ENCODE results near the gene CDH24. TPM values are rescaled to one million over a fixed set of nuclear protein-coding genes. Genes with fewer than 3 reads are reported as not detected.

Gene CDH24
- total and polyA plus RNA-seq, 8 donors, result 1.2 to 14.3 (median 3.7) TPM; not detected in 1

- peak in 1 of 2 donors; percentile 53 for DNase-seq
- H3K36me3 ChIP-seq, result peaks cover 0 to 7% (median 2%) of the 10 kb centered on the region in 4 donors
- TF ChIP-seq EP300 (IDR thresholded peaks at IDR 0.05), result no peak
- no peak for TF ChIP-seq POLR2AphosphoS5 (IDR thresholded peaks at IDR 0.05)
- no peak for TF ChIP-seq CTCF (IDR thresholded peaks at IDR 0.05)
- TF ChIP-seq POLR2A (IDR thresholded peaks at IDR 0.05), result no peak
- 64 to 80% (median 71%) methylated on average over 14 to 16 of the region's 16 CpGs for WGBS, 5 donors
- no peak overlapping the region for H3K4me3 ChIP-seq
- no peak overlapping the region for H3K27ac ChIP-seq
- no peaks in the 10 kb centered on the region for H3K9me3 ChIP-seq
- no peaks in the 10 kb centered on the region for H3K27me3 ChIP-seq
- peaks cover 0 to 14% (median 12%) of the 10 kb centered on the region in 4 donors for H3K4me1 ChIP-seq
- intact Hi-C loops (cut with DNase I; ENCODE audit: low total_unique reads), result no loop called here
Measured at GRCh38 chr14:22998329-22999012, 58.8 kb downstream of the CDH24 start.

GRCh38 chr14:22997676-22998323 lies 59.5 kb downstream of the CDH24 start:
- Histone ChIP-seq H3K4me1 (peaks cover 0 to 14% (median 12%) of the 10 kb centered on the region in 4 donors), H3K4me3 (no peak overlapping the region), H3K9me3 (no peaks in the 10 kb centered on the region), H3K27ac (no peak overlapping the region), H3K36me3 (peaks cover 0 to 9% (median 4%) of the 10 kb centered on the region in 4 donors), H3K27me3 (no peaks in the 10 kb centered on the region)
- intact Hi-C loops (cut with DNase I; ENCODE audit: low total_unique reads), result no loop called here
- no peak for TF ChIP-seq POLR2AphosphoS5 (IDR thresholded peaks at IDR 0.05)
- no peak for TF ChIP-seq EP300 (IDR thresholded peaks at IDR 0.05)
- no peak for TF ChIP-seq CTCF (IDR thresholded peaks at IDR 0.05)
- WGBS, 5 donors, result 60 to 73% (median 64%) methylated on average over 9 of the region's 9 CpGs
- DNase-seq, result no peak

Other genes with a start within 250 kb of the CDH24 start
- 10 to 100 TPM in 2 of 5 donors, 1 to 10 TPM in 1, not detected in 2; 7.6 to 29.4 (median 10.5) TPM for gene SLC7A7, start 242.1 kb downstream of the CDH24 start, total RNA-seq
- gene SLC7A7, start 242.1 kb downstream of the CDH24 start, polyA plus RNA-seq, result 1 to 10 TPM; 3.1 to 8.6 (median 3.2) TPM
- 100 to 1,000 TPM in 2 of 5 donors, 10 to 100 TPM in 2, not detected in 1; 25.2 to 194 (median 110) TPM for gene MRPL52, start 227.6 kb downstream of the CDH24 start, total RNA-seq
- gene MRPL52, start 227.6 kb downstream of the CDH24 start, polyA plus RNA-seq, result 100 to 1,000 TPM; 134 to 181 (median 156) TPM
- 100 to 1,000 TPM in 1 of 5 donors, 10 to 100 TPM in 4; 20.5 to 104 (median 46.7) TPM for gene MMP14, start 220.9 kb downstream of the CDH24 start, total RNA-seq
- gene MMP14, start 220.9 kb downstream of the CDH24 start, polyA plus RNA-seq, result 10 to 100 TPM; 14.7 to 59.1 (median 29.6) TPM
- gene LRP10, start 185.8 kb downstream of the CDH24 start, total RNA-seq, result 100 to 1,000 TPM in 3 of 5 donors, 10 to 100 TPM in 2; 37.1 to 277 (median 112) TPM
- gene LRP10, start 185.8 kb downstream of the CDH24 start, polyA plus RNA-seq, result 10 to 100 TPM; 25.1 to 47.3 (median 26.9) TPM
- gene REM2, start 174.3 kb downstream of the CDH24 start, total RNA-seq, result 1 to 10 TPM in 1 of 5 donors, under 1 TPM in 2, not detected in 2; 0.45 to 1.1 (median 0.87) TPM
- 1 to 10 TPM in 1 of 3 donors, under 1 TPM in 1, not detected in 1; 0.12 to 1.2 TPM for gene REM2, start 174.3 kb downstream of the CDH24 start, polyA plus RNA-seq
- 100 to 1,000 TPM in 2 of 5 donors, 10 to 100 TPM in 3; 12.1 to 126 (median 94.7) TPM for gene RBM23, start 138.4 kb downstream of the CDH24 start, total RNA-seq
- 10 to 100 TPM; 23.5 to 59.1 (median 41.2) TPM for gene RBM23, start 138.4 kb downstream of the CDH24 start, polyA plus RNA-seq
- gene PRMT5, start 128.1 kb downstream of the CDH24 start, total RNA-seq, result 10 to 100 TPM; 20.9 to 48.8 (median 36.2) TPM
- gene PRMT5, start 128.1 kb downstream of the CDH24 start, polyA plus RNA-seq, result 10 to 100 TPM; 32.1 to 39.6 (median 38.0) TPM
- 100 to 1,000 TPM in 1 of 5 donors, 10 to 100 TPM in 4; 38.5 to 121 (median 76.8) TPM for gene HAUS4, start 100.4 kb downstream of the CDH24 start, total RNA-seq
- 10 to 100 TPM; 28.1 to 38.8 (median 37.0) TPM for gene HAUS4, start 100.4 kb downstream of the CDH24 start, polyA plus RNA-seq
- 10 to 100 TPM in 3 of 5 donors, 1 to 10 TPM in 1, not detected in 1; 3.1 to 13.3 (median 10.7) TPM for gene AJUBA, start 75.0 kb downstream of the CDH24 start, total RNA-seq
- gene AJUBA, start 75.0 kb downstream of the CDH24 start, polyA plus RNA-seq, result 1 to 10 TPM; 1.5 to 6.9 (median 6.6) TPM
- 10 to 100 TPM in 3 of 5 donors, 1 to 10 TPM in 1, not detected in 1; 5.0 to 29.1 (median 20.6) TPM for gene C14orf93, start 47.4 kb downstream of the CDH24 start, total RNA-seq
- gene C14orf93, start 47.4 kb downstream of the CDH24 start, polyA plus RNA-seq, result 1 to 10 TPM; 6.8 to 8.6 (median 7.2) TPM
- gene PSMB5, start 22.6 kb downstream of the CDH24 start, total RNA-seq, result 100 to 1,000 TPM in 1 of 5 donors, 10 to 100 TPM in 4; 34.4 to 139 (median 54.6) TPM
- gene PSMB5, start 22.6 kb downstream of the CDH24 start, polyA plus RNA-seq, result 100 to 1,000 TPM in 1 of 3 donors, 10 to 100 TPM in 2; 96.4 to 147 (median 98.6) TPM
- gene PSMB11, start 15.3 kb downstream of the CDH24 start, total RNA-seq, result not detected
- not detected for gene PSMB11, start 15.3 kb downstream of the CDH24 start, polyA plus RNA-seq
- gene ACIN1, start 37.6 kb upstream of the CDH24 start, total RNA-seq, result 100 to 1,000 TPM; 114 to 232 (median 123) TPM
- gene ACIN1, start 37.6 kb upstream of the CDH24 start, polyA plus RNA-seq, result 10 to 100 TPM; 37.1 to 86.4 (median 52.7) TPM
- gene C14orf119, start 38.0 kb upstream of the CDH24 start, total RNA-seq, result 10 to 100 TPM in 2 of 5 donors, 1 to 10 TPM in 2, not detected in 1; 1.8 to 25.2 (median 14.0) TPM
- gene C14orf119, start 38.0 kb upstream of the CDH24 start, polyA plus RNA-seq, result 10 to 100 TPM; 27.4 to 51.8 (median 49.8) TPM
- gene CIROP, start 47.5 kb upstream of the CDH24 start, total RNA-seq, result not detected
- gene CIROP, start 47.5 kb upstream of the CDH24 start, polyA plus RNA-seq, result not detected
- gene CEBPE, start 61.7 kb upstream of the CDH24 start, total RNA-seq, result not detected
- under 1 TPM in 1 of 3 donors, not detected in 2; 0.37 TPM for gene CEBPE, start 61.7 kb upstream of the CDH24 start, polyA plus RNA-seq
- 100 to 1,000 TPM in 1 of 5 donors, 10 to 100 TPM in 3, 1 to 10 TPM in 1; 1.2 to 102 (median 43.7) TPM for gene SLC7A8, start 126.1 kb upstream of the CDH24 start, total RNA-seq
- 10 to 100 TPM; 22.1 to 33.9 (median 22.4) TPM for gene SLC7A8, start 126.1 kb upstream of the CDH24 start, polyA plus RNA-seq
- not detected for gene RNF212B, start 180.4 kb upstream of the CDH24 start, total RNA-seq
- gene RNF212B, start 180.4 kb upstream of the CDH24 start, polyA plus RNA-seq, result 1 to 10 TPM in 2 of 3 donors, under 1 TPM in 1; 0.40 to 1.1 (median 1.1) TPM
- 100 to 1,000 TPM in 1 of 5 donors, 10 to 100 TPM in 1, 1 to 10 TPM in 3; 5.1 to 103 (median 8.3) TPM for gene HOMEZ, start 228.6 kb upstream of the CDH24 start, total RNA-seq
- 1 to 10 TPM; 5.8 to 9.6 (median 7.0) TPM for gene HOMEZ, start 228.6 kb upstream of the CDH24 start, polyA plus RNA-seq
- gene PPP1R3E, start 245.3 kb upstream of the CDH24 start, total RNA-seq, result 10 to 100 TPM in 1 of 5 donors, 1 to 10 TPM in 4; 1.7 to 17.0 (median 6.8) TPM
- 10 to 100 TPM; 13.5 to 17.6 (median 16.4) TPM for gene PPP1R3E, start 245.3 kb upstream of the CDH24 start, polyA plus RNA-seq
- gene BCL2L2, start 249.3 kb upstream of the CDH24 start, total RNA-seq, result 10 to 100 TPM; 14.0 to 47.5 (median 39.8) TPM
- gene BCL2L2, start 249.3 kb upstream of the CDH24 start, polyA plus RNA-seq, result 10 to 100 TPM; 28.1 to 84.1 (median 48.4) TPM

All from stomach (tissue), 9 donors.